Breast epithelium (tissue), 3 donors: ENCODE results near the gene ADARB2.

Experiments used
- POLR2AphosphoS5 ChIP-seq, 3 donors: sonication (generic); formaldehyde crosslinking; IDR thresholded peaks; one replicate each; pipeline ENCODE4 v1.6.1; 2017; ENCODE audit warnings: antibody characterized with exemption in 3 of 3
- TF ChIP-seq, protein P1 (sequence below), 3 donors: fragments of 450-650 bp; IDR thresholded peaks; one replicate each; pipeline ENCODE4 v1.5.1; 2016 to 2017; ENCODE audit warnings: antibody characterized with exemption in 3 of 3, mild to moderate bottlenecking in 3 of 3, moderate library complexity in 3 of 3

DNA sequence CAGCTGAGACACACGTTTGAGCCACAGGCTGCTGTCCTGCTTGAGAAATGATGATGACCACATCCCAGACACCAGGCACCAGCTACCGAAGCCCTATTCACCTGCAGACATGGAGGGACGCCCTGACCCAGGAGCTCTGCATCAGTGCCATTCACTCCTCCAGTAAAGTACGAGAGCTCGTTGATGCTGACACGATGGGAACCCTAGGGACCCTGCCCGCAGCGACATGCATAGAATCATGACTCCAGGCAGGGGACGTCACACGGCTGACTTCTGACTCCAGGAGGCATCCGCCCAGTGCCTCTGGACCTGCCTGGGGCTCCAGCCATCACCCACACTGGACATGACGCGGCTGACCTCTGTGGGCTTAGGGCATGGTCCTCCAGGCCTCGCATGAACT is 129.9 kb downstream of the ADARB2 start:
- TF ChIP-seq, protein P1, sequence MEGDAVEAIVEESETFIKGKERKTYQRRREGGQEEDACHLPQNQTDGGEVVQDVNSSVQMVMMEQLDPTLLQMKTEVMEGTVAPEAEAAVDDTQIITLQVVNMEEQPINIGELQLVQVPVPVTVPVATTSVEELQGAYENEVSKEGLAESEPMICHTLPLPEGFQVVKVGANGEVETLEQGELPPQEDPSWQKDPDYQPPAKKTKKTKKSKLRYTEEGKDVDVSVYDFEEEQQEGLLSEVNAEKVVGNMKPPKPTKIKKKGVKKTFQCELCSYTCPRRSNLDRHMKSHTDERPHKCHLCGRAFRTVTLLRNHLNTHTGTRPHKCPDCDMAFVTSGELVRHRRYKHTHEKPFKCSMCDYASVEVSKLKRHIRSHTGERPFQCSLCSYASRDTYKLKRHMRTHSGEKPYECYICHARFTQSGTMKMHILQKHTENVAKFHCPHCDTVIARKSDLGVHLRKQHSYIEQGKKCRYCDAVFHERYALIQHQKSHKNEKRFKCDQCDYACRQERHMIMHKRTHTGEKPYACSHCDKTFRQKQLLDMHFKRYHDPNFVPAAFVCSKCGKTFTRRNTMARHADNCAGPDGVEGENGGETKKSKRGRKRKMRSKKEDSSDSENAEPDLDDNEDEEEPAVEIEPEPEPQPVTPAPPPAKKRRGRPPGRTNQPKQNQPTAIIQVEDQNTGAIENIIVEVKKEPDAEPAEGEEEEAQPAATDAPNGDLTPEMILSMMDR (IDR thresholded peaks at IDR 0.05), result no peak
- TF ChIP-seq POLR2AphosphoS5 (IDR thresholded peaks at IDR 0.05), result no peak
